Mesothelial cell of epicardium (in vitro differentiated cells): ENCODE measurements around the gene ARMH1. TPM values are rescaled to one million over a fixed set of nuclear protein-coding genes. Genes with fewer than 3 reads are reported as not detected.

Experiments used
- DNase-seq, 2 experiments: peaks; one replicate each; pipeline ENCODE4 v3.0.0; 2021; ENCODE audit warnings: low spot score in 2 of 2; ENCODE audit not compliant: unreplicated experiment in 2 of 2
- H3K27ac Mint-ChIP-seq: 2 replicates; pipeline ENCODE4 v1.8.0; 2021; ENCODE audit warnings: mixed read lengths
- H3K27me3 Mint-ChIP-seq: 2 replicates; pipeline ENCODE4 v1.8.0; 2021; ENCODE audit warnings: low read depth, mixed read lengths
- H3K36me3 Mint-ChIP-seq: 2 replicates; pipeline ENCODE4 v1.8.0; 2021; ENCODE audit warnings: mixed read lengths
- H3K4me1 Mint-ChIP-seq: 2 replicates; pipeline ENCODE4 v1.8.0; 2021; ENCODE audit warnings: mixed read lengths
- H3K4me3 Mint-ChIP-seq: 2 replicates; pipeline ENCODE4 v1.8.0; 2021; ENCODE audit warnings: mild to moderate bottlenecking, moderate library complexity, mixed read lengths
- H3K9me3 Mint-ChIP-seq: 2 replicates; pipeline ENCODE4 v1.8.0; 2021; ENCODE audit warnings: mixed read lengths
- CTCF ChIP-seq: fragments of 200-600 bp; sonication (generic); IDR thresholded peaks from one replicate; pipeline ENCODE4 v1.5.0; 2021; ENCODE audit warnings: antibody characterized with exemption; ENCODE audit not compliant: unreplicated experiment
- total RNA-seq: library from RNA; stranded (reverse); gene quantifications from 3 replicates; pipeline ENCODE4 v1.2.1, GENCODE V29; 2021

The ARMH1 gene
- total RNA-seq, 1 donor from 2014 or later: 19.1 TPM

DNA sequence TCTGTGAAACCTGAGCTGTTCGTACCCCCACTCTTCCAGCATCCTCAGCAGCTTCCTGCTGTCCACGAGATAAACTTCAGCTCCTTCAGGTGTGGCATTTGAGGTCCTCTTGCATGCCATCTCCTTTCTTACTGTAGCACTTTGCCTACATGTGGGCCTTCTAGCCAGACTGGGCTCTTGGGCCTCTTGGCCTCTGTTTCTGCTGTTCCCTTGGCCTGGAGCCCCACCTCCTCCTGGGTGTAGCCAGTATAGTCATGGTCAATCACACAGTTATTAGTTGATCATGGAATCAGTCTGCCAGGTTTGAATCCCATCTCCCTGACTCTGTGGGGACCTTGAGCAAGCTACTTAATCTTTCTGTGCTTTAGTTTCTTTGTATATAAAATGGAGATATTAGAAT lies 26.6 kb upstream of the ARMH1 start:
- H3K36me3 Mint-ChIP-seq: peaks cover 17% of the 10 kb centered on the region
- DNase-seq: no peak

GRCh38 chr1:44648529-44649250 lies 25.8 kb upstream of the ARMH1 start:
- Mint-ChIP-seq H3K4me1 (no peaks in the 10 kb centered on the region), H3K9me3 (no peaks in the 10 kb centered on the region), H3K27me3 (no peaks in the 10 kb centered on the region), H3K4me3 (no peak overlapping the region), H3K27ac (no peak overlapping the region), H3K36me3 (peaks cover 17% of the 10 kb centered on the region)
- no peak for TF ChIP-seq CTCF
- DNase-seq: no peak

More for the DNA sequence above, 26.6 kb upstream of the ARMH1 start:
- H3K27ac Mint-ChIP-seq: no peak overlapping the region
- H3K4me1 Mint-ChIP-seq: no peaks in the 10 kb centered on the region
- H3K4me3 Mint-ChIP-seq: no peak overlapping the region
- TF ChIP-seq CTCF: no peak
- no peaks in the 10 kb centered on the region for H3K27me3 Mint-ChIP-seq
- H3K9me3 Mint-ChIP-seq: no peaks in the 10 kb centered on the region

GRCh38 chr1:44649788-44650158 lies 24.7 kb upstream of the ARMH1 start:
- Mint-ChIP-seq H3K4me3 (no peak overlapping the region), H3K36me3 (peaks cover 19% of the 10 kb centered on the region), H3K27ac (no peak overlapping the region), H3K4me1 (no peaks in the 10 kb centered on the region), H3K9me3 (no peaks in the 10 kb centered on the region), H3K27me3 (no peaks in the 10 kb centered on the region)
- no peak for DNase-seq
- TF ChIP-seq CTCF: no peak

DNA sequence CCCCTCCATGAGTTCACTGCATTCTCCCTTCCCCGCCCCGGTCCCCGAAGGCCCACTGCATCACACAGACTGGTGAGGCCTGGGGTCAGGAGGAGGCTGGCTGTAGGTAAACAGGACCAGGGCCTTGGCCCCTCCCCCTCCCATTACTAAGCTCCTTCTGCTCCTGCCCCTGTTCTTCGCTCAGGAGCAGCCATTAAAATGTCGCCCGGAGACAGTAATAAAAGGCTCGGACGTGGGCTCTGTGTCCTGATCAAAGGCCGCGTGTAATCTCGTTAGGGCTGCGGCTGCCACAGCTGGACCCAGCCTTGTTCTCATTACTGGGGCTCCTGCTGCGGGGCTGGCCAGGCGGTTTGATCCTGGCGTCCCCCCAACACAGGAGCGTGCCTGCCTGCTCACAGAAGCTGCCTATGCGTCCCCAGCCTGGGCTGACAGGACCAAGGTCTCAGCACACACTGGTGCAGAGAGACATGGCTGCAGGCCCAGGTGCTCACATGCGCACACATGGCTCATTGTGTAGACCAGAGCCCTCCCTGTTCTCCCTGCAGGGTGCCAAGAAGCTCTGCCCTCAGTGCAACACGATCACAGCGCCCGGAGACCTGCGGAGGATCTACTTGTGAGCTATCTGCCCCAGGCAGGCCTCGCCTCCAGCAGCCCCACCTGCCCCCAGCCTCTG lies 24.2 kb upstream of the ARMH1 start:
- Mint-ChIP-seq H3K4me3 (no peak overlapping the region), H3K27ac (no peak overlapping the region), H3K36me3 (peaks cover 17% of the 10 kb centered on the region), H3K27me3 (no peaks in the 10 kb centered on the region), H3K9me3 (no peaks in the 10 kb centered on the region), H3K4me1 (no peaks in the 10 kb centered on the region)
- TF ChIP-seq CTCF: no peak
- DNase-seq: no peak

- Mint-ChIP-seq H3K4me1 (no peaks in the 10 kb centered on the region), H3K27me3 (no peaks in the 10 kb centered on the region), H3K9me3 (no peaks in the 10 kb centered on the region), H3K27ac (no peak overlapping the region), H3K36me3 (peaks cover 17% of the 10 kb centered on the region), H3K4me3 (no peak overlapping the region)
- TF ChIP-seq CTCF: no peak
- DNase-seq: no peak
Measured at GRCh38 chr1:44651069-44651468, 23.4 kb upstream of the ARMH1 start.
